WERI-Rb-1 (cell line): ENCODE results near the gene ANKS6.
A peak's percentile ranks its signal among the peaks of the same experiment; 100 is the strongest.

ENCODE experiments used
- DNase-seq: peaks from one replicate; pipeline ENCODE4 v3.0.0-alpha.2; 2020
- H3K27ac ChIP-seq: fragments of 250-450 bp; sonication (Bioruptor Pico); 2 replicates; pipeline ENCODE4 v1.5.1; 2020; ENCODE audit warnings: mild to moderate bottlenecking, moderate library complexity
- H3K27me3 ChIP-seq: fragments of 250-450 bp; sonication (Bioruptor Pico); 2 replicates; pipeline ENCODE4 v1.5.1; 2021; ENCODE audit warnings: mild to moderate bottlenecking, low read depth, moderate library complexity; ENCODE audit not compliant: insufficient read depth, severe bottlenecking
- H3K36me3 ChIP-seq: fragments of 250-450 bp; sonication (Bioruptor Pico); 2 replicates; pipeline ENCODE4 v1.5.1; 2020; ENCODE audit warnings: mild to moderate bottlenecking, moderate library complexity
- H3K4me3 ChIP-seq: 2 replicates; pipeline ENCODE4 v1.5.1; 2011; ENCODE audit warnings: low read depth, mild to moderate bottlenecking, control low read depth, low read length
- H3K9me3 ChIP-seq: fragments of 250-450 bp; sonication (Bioruptor Pico); 2 replicates; pipeline ENCODE4 v1.5.1; 2021; ENCODE audit warnings: mild to moderate bottlenecking, moderate library complexity; ENCODE audit not compliant: severe bottlenecking
- TF ChIP-seq, protein P1 (sequence below): IDR thresholded peaks from 2 replicates; pipeline ENCODE4 v1.5.1; 2011; ENCODE audit warnings: low read depth, mild to moderate bottlenecking, control low read depth, inconsistent platforms, low read length

The ANKS6 gene

DNA sequence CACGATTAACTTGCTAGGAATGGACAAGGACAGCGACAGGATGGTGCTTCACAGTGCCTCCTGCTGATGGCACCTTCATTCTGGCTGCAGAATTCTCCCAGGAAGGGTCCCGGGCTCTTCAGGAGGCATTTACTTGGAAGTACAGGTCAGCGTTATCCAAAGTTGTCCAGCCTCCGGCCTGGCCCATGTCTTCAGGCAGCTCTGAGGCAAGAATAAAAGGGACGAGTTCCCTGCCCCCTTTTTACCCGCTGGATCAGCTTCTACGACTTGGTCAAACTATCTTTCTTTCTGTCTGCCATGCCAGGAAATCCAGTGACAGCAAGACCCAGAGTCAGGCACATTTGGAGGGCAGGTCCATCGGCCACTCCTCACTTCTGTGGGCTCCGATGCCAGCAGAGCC lies 64.3 kb downstream of the ANKS6 start:
- no peak for DNase-seq
- Histone ChIP-seq H3K9me3 (no peaks in the 10 kb centered on the region), H3K36me3 (peaks cover 27% of the 10 kb centered on the region), H3K27me3 (no peaks in the 10 kb centered on the region), H3K27ac (no peak overlapping the region), H3K4me3 (no peak overlapping the region)
- TF ChIP-seq, protein P1, sequence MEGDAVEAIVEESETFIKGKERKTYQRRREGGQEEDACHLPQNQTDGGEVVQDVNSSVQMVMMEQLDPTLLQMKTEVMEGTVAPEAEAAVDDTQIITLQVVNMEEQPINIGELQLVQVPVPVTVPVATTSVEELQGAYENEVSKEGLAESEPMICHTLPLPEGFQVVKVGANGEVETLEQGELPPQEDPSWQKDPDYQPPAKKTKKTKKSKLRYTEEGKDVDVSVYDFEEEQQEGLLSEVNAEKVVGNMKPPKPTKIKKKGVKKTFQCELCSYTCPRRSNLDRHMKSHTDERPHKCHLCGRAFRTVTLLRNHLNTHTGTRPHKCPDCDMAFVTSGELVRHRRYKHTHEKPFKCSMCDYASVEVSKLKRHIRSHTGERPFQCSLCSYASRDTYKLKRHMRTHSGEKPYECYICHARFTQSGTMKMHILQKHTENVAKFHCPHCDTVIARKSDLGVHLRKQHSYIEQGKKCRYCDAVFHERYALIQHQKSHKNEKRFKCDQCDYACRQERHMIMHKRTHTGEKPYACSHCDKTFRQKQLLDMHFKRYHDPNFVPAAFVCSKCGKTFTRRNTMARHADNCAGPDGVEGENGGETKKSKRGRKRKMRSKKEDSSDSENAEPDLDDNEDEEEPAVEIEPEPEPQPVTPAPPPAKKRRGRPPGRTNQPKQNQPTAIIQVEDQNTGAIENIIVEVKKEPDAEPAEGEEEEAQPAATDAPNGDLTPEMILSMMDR: peak; percentile 26; the same call in 1 of the 2 replicates

DNA sequence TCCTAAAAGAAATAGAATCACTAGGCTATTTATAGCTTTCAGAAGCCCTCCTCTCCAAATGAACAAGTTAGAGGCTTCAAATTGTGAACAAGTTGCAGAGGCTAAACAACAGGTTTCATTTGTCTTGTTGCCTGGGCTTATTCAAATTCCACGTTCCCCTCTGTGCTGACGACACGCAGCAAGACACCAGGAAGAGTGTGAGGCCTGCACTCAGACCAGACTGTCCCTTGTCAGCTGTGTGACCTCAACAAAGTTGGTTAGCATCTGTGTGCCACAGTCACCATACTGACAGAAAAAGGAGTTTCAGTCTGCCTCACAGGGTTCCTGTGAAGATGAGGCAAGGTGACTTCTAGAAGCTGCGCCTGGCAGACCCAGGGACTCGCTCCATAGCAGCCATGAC lies 65.5 kb downstream of the ANKS6 start:
- no peaks in the 10 kb centered on the region for H3K9me3 ChIP-seq
- no peak for DNase-seq
- no peaks in the 10 kb centered on the region for H3K27me3 ChIP-seq
- H3K27ac ChIP-seq: no peak overlapping the region
- peaks cover 23% of the 10 kb centered on the region for H3K36me3 ChIP-seq
- TF ChIP-seq, protein P1: no peak
- no peak overlapping the region for H3K4me3 ChIP-seq

GRCh38 chr9:98728500-98728899 lies 67.9 kb downstream of the ANKS6 start:
- no peaks in the 10 kb centered on the region for H3K27me3 ChIP-seq
- H3K36me3 ChIP-seq: peaks cover 2% of the 10 kb centered on the region; the same call in 1 of the 2 replicates
- DNase-seq: no peak
- TF ChIP-seq, protein P1: no peak
- H3K27ac ChIP-seq: no peak overlapping the region
- H3K4me3 ChIP-seq: no peak overlapping the region
- H3K9me3 ChIP-seq: peaks cover 6% of the 10 kb centered on the region

DNA sequence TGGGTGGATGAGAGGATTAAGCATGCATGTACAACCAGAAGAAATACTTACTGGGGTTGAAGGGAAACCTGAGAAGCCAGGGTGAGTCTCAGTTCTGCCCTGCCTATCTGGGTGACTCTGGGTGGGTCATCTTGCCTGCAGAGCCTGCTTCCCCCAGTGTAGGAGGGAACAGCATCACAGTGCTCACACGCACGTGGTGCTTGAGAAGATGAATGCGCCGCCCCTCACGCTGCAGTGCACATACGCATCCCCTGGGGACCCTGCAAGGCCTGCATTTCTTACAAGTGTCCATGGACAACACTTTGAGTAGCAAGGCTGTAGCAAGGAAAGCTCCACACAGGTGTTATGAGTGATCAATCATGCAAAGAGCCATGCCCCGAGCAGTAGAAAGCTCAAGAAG lies 68.9 kb downstream of the ANKS6 start:
- TF ChIP-seq, protein P1: no peak
- Histone ChIP-seq H3K9me3 (peaks cover 6% of the 10 kb centered on the region), H3K27ac (no peak overlapping the region), H3K4me3 (no peak overlapping the region), H3K36me3 (no peaks in the 10 kb centered on the region), H3K27me3 (no peaks in the 10 kb centered on the region)
- DNase-seq: no peak

GRCh38 chr9:98726735-98727134 lies 69.6 kb downstream of the ANKS6 start:
- Histone ChIP-seq H3K4me3 (peak overlapping the region; percentile 13), H3K36me3 (no peaks in the 10 kb centered on the region), H3K9me3 (peaks cover 6% of the 10 kb centered on the region), H3K27ac (no peak overlapping the region), H3K27me3 (no peaks in the 10 kb centered on the region)
- DNase-seq: peak; percentile 44
- TF ChIP-seq, protein P1: no peak

- Histone ChIP-seq H3K36me3 (no peaks in the 10 kb centered on the region), H3K4me3 (no peak overlapping the region), H3K27me3 (no peaks in the 10 kb centered on the region), H3K9me3 (peaks cover 6% of the 10 kb centered on the region), H3K27ac (no peak overlapping the region)
- TF ChIP-seq, protein P1: no peak
- DNase-seq: no peak
Observed at GRCh38 chr9:98724810-98725530, 71.4 kb downstream of the ANKS6 start.
